WI38 (cell line): Measurements from ENCODE around the gene MAN2A1.

Experiments
- H3K4me3 ChIP-seq: 2 replicates; pipeline ENCODE4 v1.5.1; 2011; ENCODE audit warnings: low read depth, mild to moderate bottlenecking, control low read depth, low read length
- TF ChIP-seq, protein P1 (sequence below): IDR thresholded peaks from 2 replicates; pipeline ENCODE4 v1.5.1; 2012; ENCODE audit warnings: low read depth, mild to moderate bottlenecking, control low read depth, low read length

MAN2A1 gene

DNA sequence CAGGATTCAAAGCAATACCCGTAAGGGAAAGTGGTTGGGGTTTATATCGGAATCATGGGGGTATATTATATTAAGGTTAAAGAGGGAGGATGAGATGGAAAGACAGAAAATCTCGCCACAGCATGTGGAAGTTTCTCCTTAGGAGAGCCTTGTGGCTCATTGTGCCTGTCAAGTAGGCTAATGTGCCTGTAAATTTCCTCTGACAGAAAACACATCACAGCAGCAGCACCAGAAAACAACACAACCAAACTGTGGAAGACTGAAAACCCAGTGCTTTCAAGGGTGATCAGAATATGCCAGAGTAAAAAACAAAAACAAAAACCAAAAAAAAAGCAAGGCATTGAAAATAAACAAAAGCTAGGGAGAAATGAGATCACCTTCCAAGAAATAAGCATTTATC is 11.3 kb upstream of the MAN2A1 start:
- TF ChIP-seq, protein P1, sequence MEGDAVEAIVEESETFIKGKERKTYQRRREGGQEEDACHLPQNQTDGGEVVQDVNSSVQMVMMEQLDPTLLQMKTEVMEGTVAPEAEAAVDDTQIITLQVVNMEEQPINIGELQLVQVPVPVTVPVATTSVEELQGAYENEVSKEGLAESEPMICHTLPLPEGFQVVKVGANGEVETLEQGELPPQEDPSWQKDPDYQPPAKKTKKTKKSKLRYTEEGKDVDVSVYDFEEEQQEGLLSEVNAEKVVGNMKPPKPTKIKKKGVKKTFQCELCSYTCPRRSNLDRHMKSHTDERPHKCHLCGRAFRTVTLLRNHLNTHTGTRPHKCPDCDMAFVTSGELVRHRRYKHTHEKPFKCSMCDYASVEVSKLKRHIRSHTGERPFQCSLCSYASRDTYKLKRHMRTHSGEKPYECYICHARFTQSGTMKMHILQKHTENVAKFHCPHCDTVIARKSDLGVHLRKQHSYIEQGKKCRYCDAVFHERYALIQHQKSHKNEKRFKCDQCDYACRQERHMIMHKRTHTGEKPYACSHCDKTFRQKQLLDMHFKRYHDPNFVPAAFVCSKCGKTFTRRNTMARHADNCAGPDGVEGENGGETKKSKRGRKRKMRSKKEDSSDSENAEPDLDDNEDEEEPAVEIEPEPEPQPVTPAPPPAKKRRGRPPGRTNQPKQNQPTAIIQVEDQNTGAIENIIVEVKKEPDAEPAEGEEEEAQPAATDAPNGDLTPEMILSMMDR = no peak
- no peak overlapping the region for H3K4me3 ChIP-seq

DNA sequence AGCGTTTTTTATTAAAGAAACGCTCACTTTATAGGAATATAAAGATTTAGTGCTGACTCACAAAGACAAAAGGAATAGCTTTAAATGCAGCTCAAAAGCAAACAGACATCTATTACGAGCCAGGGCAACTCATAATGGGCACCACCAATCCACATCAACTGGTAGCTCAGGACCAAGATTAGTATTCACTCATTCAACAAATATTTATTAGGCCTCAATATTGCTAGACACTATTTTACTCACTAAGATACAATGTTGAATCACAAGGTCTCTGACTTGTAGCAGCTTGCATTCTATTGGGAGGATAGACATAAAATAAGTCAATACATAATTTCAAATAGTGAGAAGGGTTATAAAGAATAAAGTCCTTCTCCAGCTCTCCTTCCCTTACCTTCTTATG is 8.0 kb upstream of the MAN2A1 start:
- TF ChIP-seq, protein P1 = no peak
- H3K4me3 ChIP-seq = no peak overlapping the region

DNA sequence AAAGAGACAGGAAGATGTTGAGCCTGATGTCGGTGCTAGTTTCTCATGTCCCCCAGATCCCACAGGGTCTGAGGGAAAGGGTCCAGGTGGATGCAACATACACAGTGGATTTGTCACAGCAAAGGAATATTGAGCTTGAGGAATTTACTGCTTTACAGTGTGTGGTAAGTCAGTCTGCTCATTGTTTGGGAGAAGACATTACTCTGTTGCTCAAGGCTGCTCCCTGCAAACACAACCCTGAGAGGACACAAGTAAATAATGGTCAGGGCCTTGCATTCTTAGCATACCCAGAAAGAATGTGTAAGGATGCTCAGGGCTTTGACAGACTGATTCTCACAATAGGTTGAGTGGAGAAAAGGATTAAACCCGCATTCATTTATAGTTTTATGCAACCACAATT is 7.3 kb upstream of the MAN2A1 start:
- TF ChIP-seq, protein P1 = no peak
- H3K4me3 ChIP-seq = no peak overlapping the region

DNA sequence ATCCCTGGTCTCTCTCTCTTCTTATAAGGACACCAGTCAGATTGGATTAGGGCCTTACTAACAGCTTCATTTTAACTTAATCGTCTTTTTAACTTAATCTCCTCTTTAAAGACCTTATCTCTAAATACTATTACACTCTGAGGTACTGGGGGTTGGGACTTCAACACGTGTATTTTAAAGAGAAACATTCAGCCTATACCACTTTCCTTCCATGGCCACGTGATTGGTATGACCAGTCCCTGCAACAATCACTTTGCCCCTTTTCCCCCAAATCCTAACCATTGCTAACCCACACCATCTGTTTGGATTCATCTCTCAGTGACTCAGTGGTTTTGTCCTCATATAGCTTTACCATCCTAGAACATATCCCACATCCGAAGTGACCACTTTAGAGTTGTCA is 3.8 kb upstream of the MAN2A1 start:
- TF ChIP-seq, protein P1 = no peak
- H3K4me3 ChIP-seq = no peak overlapping the region

DNA sequence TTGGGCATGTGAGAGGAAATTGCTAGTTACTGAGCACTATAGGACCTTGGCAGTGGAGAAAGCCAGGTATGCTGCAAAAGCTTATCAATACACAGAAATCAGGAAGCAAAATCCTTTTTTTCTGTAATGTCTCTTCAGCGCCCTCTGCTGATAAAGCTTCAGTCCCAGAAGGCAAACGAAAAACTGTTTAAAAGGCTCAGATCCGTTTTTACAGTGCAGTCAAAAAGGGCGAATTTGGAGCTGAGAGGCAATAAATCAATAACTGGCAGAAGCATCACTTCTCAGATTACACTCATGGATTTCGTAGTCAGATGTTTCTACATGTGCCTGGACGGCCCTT is 1.1 kb upstream of the MAN2A1 start:
- H3K4me3 ChIP-seq = peak overlapping the region; percentile 95
- TF ChIP-seq, protein P1 = no peak

DNA sequence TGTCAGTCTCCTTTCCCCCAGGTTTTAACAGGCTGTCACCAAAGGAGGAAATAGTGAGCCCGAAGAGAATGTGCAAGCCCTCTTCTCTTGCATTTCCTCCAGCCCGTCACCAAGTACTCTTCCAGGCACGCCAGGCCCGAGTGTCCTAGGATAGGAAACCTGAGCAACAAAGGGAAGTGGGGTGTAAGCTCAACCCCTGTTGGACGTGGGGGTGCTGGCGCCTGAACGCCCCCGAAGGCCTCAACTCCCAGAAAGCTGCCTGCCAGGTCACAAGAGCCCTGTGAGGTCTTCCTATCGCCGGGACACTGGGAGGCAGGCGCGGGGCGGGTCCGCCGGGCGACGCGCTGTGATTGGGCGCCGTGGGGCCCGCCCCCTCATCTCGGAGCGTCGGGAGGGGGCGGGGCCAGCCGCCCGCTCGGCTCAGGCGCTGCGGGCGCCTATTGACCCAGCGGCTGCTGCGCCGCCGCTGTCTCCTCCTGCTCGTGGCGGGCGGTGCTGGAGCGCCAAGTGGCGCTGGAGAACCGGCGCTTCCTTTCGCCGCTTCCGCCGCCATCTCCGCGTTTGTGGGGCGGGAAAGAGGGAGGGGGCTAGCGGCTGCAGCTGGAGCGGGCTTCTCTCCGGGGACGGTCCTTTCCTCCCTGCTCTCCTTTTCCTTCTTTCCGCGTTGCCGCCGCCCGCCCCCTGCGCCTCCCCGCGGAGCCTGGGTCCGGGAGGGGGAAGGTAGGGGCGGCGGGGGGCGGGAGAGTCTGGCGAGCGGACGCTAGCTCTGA is 572 bp upstream of the MAN2A1 start:
- peak overlapping the region; percentile 95 for H3K4me3 ChIP-seq
- TF ChIP-seq, protein P1 = no peak

DNA sequence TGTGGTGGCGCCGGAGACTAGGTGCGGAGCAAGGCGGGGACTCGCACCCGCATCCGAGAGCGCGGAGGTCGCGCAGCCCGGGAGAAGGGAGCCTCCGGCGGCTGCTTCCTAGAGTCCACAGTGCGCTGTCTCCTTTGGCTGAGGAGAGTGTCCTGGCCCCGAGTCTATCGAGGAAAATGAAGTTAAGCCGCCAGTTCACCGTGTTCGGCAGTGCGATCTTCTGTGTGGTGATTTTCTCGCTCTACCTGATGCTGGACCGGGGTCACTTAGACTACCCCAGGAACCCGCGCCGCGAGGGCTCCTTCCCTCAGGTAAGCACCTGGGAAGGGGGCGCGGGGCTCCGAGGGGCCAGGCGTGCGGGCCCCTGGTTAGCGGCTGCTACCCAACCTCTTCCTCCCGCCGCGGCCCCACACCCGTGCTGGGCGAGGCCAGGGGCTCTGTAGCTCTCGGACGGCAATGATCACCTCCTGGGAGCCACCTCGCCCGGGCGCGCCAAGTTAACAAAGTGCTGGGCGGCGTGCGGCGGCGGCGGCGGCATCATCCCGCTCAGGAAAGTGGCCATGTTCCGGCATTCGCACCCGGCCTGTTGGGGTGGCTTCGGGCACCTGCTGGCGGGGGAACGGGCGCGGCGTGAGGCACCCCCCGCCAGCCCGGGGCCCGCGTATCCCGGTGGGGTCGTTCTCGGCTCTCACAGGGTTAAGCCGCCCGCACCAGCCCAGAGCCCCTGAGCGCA is 681 bp downstream of the MAN2A1 start:
- TF ChIP-seq, protein P1 = no peak
- peak overlapping the region; percentile 95 for H3K4me3 ChIP-seq
